GM21423 (cell line): ENCODE results near the gene EIF5.
A peak's percentile ranks its signal among the peaks of the same experiment; 100 is the strongest.

Source experiments
- ATAC-seq: cut with Tn5 transposase; IDR thresholded peaks from one replicate; pipeline ENCODE4 v1.9.1; 2021; ENCODE audit warnings: mild to moderate bottlenecking, moderate library complexity; ENCODE audit not compliant: unreplicated experiment

The EIF5 gene

GRCh38 chr14:103361867-103362266, 27.8 kb downstream of the EIF5 start:
- ATAC-seq: no peak

- ATAC-seq: no peak
Measured at GRCh38 chr14:103362780-103363179, 28.7 kb downstream of the EIF5 start.

- ATAC-seq: no peak
Measured at GRCh38 chr14:103366741-103367140, 32.7 kb downstream of the EIF5 start.

GRCh38 chr14:103367995-103368394, 34.0 kb downstream of the EIF5 start:
- ATAC-seq: no peak

DNA sequence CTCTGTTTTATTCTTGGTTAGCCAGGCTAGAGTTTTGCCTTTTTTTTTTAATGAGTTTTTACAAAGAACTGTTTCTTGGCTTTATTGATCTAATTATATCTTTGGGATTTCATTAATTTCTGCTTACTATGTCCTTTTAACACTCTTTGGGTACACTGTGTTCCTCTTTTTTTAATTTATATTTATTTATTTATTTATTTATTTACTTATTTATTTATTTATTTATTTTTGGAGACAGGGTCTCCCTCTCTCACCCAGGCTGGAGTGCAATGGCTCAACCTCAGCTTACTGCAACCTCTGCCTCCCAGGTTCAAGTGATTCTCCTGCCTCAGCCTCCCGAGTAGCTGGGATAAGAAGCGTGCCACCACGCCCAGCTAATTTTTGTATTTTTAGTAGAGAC, 36.0 kb downstream of the EIF5 start:
- no peak for ATAC-seq

DNA sequence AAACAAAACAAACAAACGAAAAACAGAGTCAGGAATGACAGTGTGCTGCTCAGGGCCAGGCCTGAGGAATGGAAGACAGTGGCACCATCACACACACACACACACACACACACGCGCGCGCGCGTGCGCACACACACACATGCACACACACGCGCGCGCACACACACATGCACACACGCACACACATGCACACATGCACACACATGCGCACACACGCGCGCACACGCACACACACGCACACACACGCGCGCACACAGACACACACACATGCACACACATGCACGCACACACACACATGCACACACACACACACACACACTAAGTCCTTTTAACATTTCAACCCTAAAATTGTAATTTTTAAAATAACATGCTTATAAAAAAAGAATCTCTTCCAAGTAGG, 38.0 kb downstream of the EIF5 start:
- ATAC-seq: no peak

DNA sequence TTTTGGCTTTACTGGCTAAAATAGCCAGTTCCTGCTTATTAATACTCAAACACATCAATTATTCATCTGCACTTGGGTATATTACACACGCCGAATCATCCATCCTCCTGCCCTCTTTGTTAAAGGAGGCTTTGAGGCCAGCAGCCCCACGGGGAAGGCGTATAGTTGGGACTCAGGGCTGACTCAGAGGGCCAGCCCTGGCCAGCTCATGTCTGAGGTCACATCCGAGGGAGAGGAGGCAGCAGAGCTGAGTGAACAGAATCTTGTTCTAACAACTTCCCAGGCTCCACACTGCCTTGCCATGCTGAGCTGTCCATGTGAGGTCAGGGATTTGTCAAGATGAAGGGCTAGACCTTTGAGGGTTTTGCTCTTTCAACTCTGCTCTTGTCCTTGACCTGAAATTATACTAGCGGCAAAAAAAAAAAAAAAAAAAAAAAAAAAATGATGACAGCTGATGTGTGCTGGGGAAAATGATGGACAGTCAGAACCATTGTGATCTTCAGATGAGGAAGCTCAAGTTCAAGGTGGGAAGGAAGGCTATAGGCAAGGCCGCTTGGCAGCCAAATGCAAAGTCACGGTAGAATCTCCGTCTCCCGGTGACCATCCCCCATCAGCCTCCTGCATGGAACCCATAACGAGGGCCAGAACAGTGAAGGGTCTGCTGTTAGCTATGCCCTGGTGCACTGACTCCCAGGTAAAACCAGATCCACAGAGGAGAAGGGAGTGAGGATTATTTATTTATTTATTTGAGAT, 38.7 kb downstream of the EIF5 start:
- no peak for ATAC-seq

- no peak for ATAC-seq
Measured at GRCh38 chr14:103374121-103374520, 40.1 kb downstream of the EIF5 start.

DNA sequence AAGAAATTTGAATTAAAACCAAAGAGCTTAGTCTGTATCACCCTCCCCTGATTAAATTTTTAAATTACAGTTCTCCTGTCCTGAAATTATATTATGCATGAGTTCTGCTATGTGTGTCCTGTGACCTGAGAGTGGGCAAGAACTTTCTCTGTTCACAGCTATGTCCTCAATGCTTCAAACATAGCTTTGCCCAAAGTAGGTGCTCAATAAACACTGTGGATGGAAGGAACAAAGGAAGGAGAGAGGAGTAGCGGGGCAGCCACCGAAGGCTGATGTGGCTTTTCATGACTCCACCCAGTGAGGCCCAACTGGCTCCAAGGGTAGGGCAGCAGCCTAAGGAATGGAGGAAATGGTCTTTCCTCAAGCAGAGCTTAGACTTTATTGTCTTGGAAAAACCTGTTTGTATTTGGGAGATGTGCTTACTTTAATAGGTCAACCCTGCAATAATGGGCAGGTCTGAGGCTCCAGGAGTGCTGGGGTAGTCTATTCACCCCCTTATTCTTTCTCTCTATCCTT, 43.5 kb downstream of the EIF5 start:
- no peak for ATAC-seq

GRCh38 chr14:103378038-103378854, 44.2 kb downstream of the EIF5 start:
- ATAC-seq: no peak

GRCh38 chr14:103380719-103381377, 46.8 kb downstream of the EIF5 start:
- no peak for ATAC-seq

GRCh38 chr14:103382376-103382775, 48.3 kb downstream of the EIF5 start:
- no peak for ATAC-seq

DNA sequence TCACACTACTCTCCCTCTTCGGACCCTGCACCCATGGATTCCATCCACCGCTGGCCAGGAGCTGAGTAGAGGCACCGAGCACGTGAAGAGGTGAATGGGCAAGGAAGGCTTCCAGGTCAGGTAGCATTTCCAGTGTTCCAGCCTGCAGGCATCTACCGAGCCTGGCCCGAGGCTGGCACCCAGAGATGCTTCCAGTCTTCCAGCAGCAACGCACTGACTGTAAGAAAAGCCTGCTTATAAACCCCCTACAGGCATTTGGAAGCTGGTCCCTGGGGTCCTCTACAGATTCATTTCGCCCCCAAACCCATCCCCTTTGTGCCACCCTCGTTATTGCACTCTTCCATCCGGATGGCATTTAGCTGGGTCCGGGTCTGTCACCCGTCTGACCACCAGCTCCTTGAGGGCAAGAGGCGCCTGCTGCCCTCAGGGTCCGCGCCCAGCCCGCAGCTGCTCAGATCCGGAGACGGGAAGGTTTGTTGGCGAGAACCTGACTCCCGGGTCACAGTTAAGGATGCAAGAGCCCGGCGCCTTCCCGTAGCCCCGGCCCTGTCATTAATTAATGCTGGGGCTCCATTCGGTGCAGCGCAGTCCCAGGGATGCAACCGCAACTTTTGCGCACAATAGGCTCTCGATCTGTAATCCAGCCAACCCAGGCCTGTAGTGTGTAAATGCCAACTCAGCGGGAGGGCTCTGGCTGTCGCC, 50.6 kb downstream of the EIF5 start:
- peak; percentile 1 for ATAC-seq

GRCh38 chr14:103385152-103385928, 51.3 kb downstream of the EIF5 start, which contains the start of gene MARK3:
MARK3 (plus strand) TSS chr14:103385415; CDS start chr14:103386030, 615 bp downstream.
- ATAC-seq: peak; percentile 96

DNA sequence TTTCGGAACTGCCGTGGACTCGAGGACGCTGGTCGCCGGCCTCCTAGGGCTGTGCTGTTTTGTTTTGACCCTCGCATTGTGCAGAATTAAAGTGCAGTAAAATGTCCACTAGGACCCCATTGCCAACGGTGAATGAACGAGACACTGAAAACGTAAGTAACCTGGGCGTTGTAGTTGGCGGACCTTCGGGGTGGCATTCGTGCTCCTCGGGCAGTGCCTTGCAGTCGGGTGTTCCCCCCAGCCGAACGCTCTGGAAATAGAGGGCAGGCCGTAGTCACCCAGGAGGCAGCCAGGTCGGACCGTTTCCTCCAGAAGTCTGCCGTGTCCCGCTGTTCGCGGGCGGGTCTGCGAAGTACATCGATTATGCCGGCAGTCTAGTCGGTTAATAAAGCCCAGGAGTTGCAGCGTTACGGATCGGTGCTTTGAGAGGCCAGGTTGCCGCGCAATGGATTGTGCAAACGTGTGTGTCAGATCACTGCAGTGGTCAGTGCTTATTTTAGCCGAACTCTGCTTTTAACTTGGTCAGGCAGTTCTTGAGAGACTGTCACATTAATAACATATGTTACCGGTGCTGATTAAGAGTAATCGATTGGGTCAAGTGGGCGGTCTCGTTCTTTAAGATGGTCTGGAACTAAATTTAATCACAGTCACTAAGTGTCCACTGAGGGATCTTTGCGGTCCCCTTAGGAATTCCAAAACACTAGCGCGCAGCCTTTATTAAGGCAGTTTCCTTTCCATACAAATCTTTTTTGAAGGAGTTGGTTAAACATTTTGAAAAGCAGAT, 52.1 kb downstream of the EIF5 start:
- peak; percentile 1 for ATAC-seq

GRCh38 chr14:103386713-103387329, 52.8 kb downstream of the EIF5 start:
- no peak for ATAC-seq

- no peak for ATAC-seq
Measured at GRCh38 chr14:103388664-103389063, 54.6 kb downstream of the EIF5 start.

DNA sequence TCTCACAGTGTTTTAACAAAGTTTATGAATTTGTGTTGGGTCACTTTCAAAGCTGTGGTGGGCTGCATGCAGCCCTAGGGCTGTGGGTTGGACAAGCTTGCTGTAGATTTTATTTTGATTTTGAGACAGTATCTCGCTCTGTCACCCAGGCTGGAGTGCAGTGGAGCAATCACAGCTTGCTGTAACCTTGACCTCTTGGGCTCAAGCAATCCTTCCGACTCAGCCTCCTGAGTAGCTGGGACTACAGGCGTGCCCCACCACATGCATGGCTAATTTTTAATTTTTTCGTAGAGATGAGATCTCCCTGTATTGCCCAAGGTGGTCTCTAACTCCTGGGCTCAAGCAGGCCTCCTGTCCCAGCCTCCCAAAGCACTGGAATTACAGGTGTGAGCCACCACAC, 56.6 kb downstream of the EIF5 start:
- no peak for ATAC-seq

- ATAC-seq: no peak
Measured at GRCh38 chr14:103391048-103391447, 57.0 kb downstream of the EIF5 start.
